Common myeloid progenitor, CD34-positive (primary cell): ENCODE data around the gene STK10.

Experiments used
- CTCF ChIA-PET: fragments of 350-600 bp; sonication (Branson Sonifier 250); formaldehyde crosslinking; loops from one replicate; lab custom pipeline; 2021; ENCODE audit warnings: antibody characterized with exemption; lab: Charles Lee
- POLR2A ChIA-PET: fragments of 350-600 bp; sonication (Branson Sonifier 250); formaldehyde crosslinking; loops from one replicate; lab custom pipeline; 2021; ENCODE audit warnings: antibody characterized with exemption; lab: Charles Lee
- DNase-seq, 3 donors: peaks; one replicate each; pipeline versions ENCODE4 v3.0.0 to v3.0.0-alpha.2; 2013
- H3K27ac ChIP-seq, 2 experiments: 1 replicate in 1 of 2; 2 replicates in 1 of 2; pipeline ENCODE4 v1.7.0; 2013; ENCODE audit warnings: inconsistent platforms in 2 of 2, low read length in 2 of 2, mild to moderate bottlenecking in 2 of 2, low read depth in 1 of 2, moderate library complexity in 1 of 2; ENCODE audit not compliant: severe bottlenecking in 2 of 2, insufficient read depth in 1 of 2, poor library complexity in 1 of 2
- H3K27me3 ChIP-seq, 5 experiments: replicated peaks in 2 of 5; 1 replicate in 3 of 5; 2 replicates in 2 of 5; pipeline versions ENCODE4 v1.6.1 to v1.7.0; 2013; ENCODE audit warnings: low read length in 4 of 5, mild to moderate bottlenecking in 2 of 5, moderate library complexity in 2 of 5, inconsistent platforms in 1 of 5; ENCODE audit not compliant: insufficient read depth in 5 of 5, control insufficient read depth in 4 of 5
- H3K36me3 ChIP-seq, 4 experiments: 1 replicate in 2 of 4; 2 replicates in 2 of 4; pipeline versions ENCODE4 v1.6.1 to v1.7.0; 2013; ENCODE audit warnings: low read length in 3 of 4, control low read depth in 1 of 4, mild to moderate bottlenecking in 1 of 4; ENCODE audit not compliant: control insufficient read depth in 4 of 4, insufficient read depth in 4 of 4
- H3K4me1 ChIP-seq, 4 experiments: 1 replicate in 3 of 4; 2 replicates in 1 of 4; pipeline versions ENCODE4 v1.6.1 to v1.7.1; 2013; ENCODE audit warnings: low read length in 3 of 4, mild to moderate bottlenecking in 3 of 4, control low read depth in 1 of 4, inconsistent platforms in 1 of 4, moderate library complexity in 1 of 4; ENCODE audit not compliant: control insufficient read depth in 4 of 4, insufficient read depth in 4 of 4; ENCODE audit errors: control extremely low read depth in 1 of 4
- H3K4me3 ChIP-seq, 7 experiments: 1 replicate in 4 of 7; 2 replicates in 3 of 7; pipeline versions ENCODE4 v1.5.1 to v1.7.0; 2013; ENCODE audit warnings: mild to moderate bottlenecking in 7 of 7, low read length in 6 of 7, moderate library complexity in 6 of 7, inconsistent platforms in 2 of 7, low read depth in 2 of 7, control low read depth in 1 of 7; ENCODE audit not compliant: insufficient read depth in 4 of 7, control insufficient read depth in 1 of 7; ENCODE audit errors: extremely low read depth in 1 of 7
- H3K9me3 ChIP-seq, 5 experiments: 1 replicate in 4 of 5; 2 replicates in 1 of 5; pipeline versions ENCODE4 v1.6.1 to v1.7.1; 2013; ENCODE audit warnings: low read length in 4 of 5, mild to moderate bottlenecking in 2 of 5, inconsistent platforms in 1 of 5, low read depth in 1 of 5, moderate library complexity in 1 of 5; ENCODE audit not compliant: control insufficient read depth in 4 of 5, insufficient read depth in 2 of 5; ENCODE audit errors: control extremely low read depth in 1 of 5
- WGBS: methylation state at CpG from one replicate; pipeline ENCODE4 v1.1.5; 2013; ENCODE audit not compliant: insufficient coverage; 5-methylcytosine and 5-hydroxymethylcytosine counted together

Gene STK10

DNA sequence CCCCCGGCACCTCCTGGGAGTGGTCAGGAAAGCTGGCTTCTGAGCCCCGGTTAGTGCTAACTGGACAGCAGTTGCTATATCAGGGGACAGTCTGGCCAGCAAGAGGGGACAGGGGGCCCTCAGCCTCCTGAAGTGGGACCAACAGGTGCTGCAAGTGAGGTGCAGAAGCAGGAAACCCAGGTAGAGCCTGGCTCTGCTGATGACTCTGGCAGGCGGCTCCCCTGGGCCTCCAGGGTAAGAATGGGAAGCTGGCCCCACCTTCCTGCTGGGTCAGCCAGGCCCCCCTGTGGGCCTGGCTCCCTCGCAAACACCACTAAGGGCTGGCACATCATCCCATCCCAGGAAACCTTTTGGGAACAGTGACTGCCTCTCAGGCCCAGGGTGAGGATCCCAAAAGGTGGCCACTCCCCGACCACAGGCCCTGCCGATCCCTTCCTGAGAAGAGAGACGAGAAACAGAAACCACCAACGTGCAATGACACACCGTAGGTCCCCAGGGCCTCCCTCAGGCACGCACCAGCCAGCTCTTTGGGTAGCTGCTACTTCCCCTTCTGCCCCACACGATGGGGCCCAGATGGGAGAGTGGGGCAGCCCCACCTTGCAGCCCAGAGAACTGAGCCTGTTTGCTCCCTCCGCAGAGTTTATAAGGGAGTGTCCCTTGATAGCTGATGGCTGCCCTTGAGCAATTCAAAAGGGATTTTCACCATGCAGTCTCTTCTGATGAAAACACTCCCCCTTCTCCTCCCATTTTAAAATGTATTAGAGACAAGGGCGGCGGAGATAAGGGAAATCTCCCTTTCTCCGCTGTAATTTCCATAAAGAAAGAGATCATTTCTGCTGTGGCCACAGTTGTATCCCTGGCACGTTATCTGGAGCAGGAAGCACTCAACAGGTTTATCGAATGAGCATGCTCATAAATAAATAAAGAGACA, 76.8 kb downstream of the STK10 start:
- Histone ChIP-seq H3K27ac (peak overlapping the region; percentile 86 to 93), H3K4me1 (peaks cover 29 to 91% (median 84%) of the 10 kb centered on the region in 4 experiments), H3K9me3 (no peaks in the 10 kb centered on the region), H3K36me3 (peaks cover 0 to 30% (median 4%) of the 10 kb centered on the region in 4 experiments), H3K4me3 (peak overlapping the region in 6 of 7 experiments; percentile 1 to 66 (median 56)), H3K27me3 (no peaks in the 10 kb centered on the region)
- DNase-seq, result peak; percentile 92 to 98 (median 97)
- ChIA-PET CTCF (interaction anchor here (0.8 to 5.8 kb wide), 13 partner anchors 13 to 182 kb away, joined by 3 to 63 read pairs (median 3); partner anchors contain the start of gene STK10), POLR2A (interaction anchor here (0.6 to 2.9 kb wide), 8 partner anchors 12 to 104 kb away, joined by 3 to 17 read pairs (median 4); partner anchors contain the start of gene STK10)
- 1% methylated on average over 10 of the region's 17 CpGs for WGBS

DNA sequence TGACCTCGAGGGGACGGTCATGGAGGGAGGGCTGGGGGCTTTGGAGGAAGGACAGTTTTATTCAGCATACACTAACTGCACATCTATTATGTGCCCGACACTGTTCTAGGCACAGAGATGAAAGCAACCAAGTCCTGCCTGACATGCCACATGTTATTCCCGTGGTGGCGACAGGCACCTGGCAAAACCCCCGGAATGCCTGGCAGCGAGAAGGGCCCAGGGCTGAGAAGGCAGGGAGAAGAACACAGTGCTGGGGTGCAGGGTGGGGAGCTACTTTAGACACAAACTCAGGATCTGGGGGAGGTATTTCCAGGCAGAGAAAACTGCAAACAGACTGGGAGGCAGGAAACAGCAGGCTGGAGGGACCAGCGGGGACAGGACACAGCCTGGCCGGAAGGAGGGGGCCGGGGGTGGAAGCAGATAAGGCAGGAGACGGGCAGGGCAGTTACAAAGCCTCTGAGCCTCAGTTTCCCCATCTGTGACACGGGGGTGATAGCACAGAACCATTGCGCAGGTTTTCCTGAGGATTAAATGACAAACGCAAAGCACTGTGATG, 77.7 kb downstream of the STK10 start:
- peaks cover 0 to 29% (median 11%) of the 10 kb centered on the region in 4 experiments for H3K36me3 ChIP-seq
- ChIA-PET POLR2A (interaction anchor here (0.8 to 2.9 kb wide), 4 partner anchors 13 to 77 kb away, joined by 3 to 17 read pairs (median 10); partner anchors contain the start of gene STK10), CTCF (interaction anchor here (0.8 to 5.8 kb wide), 7 partner anchors 13 to 183 kb away, joined by 3 to 63 read pairs (median 3); partner anchors contain the start of gene STK10)
- peak overlapping the region; percentile 86 to 93 for H3K27ac ChIP-seq
- no peaks in the 10 kb centered on the region for H3K27me3 ChIP-seq
- peak overlapping the region in 5 of 7 experiments; percentile 40 to 66 (median 55) for H3K4me3 ChIP-seq
- peak in 2 of 3 donors; percentile 54 to 63 for DNase-seq
- H3K9me3 ChIP-seq, result no peaks in the 10 kb centered on the region
- peaks cover 26 to 83% (median 76%) of the 10 kb centered on the region in 4 experiments for H3K4me1 ChIP-seq
- WGBS, result 30% methylated on average over 12 of the region's 14 CpGs

DNA sequence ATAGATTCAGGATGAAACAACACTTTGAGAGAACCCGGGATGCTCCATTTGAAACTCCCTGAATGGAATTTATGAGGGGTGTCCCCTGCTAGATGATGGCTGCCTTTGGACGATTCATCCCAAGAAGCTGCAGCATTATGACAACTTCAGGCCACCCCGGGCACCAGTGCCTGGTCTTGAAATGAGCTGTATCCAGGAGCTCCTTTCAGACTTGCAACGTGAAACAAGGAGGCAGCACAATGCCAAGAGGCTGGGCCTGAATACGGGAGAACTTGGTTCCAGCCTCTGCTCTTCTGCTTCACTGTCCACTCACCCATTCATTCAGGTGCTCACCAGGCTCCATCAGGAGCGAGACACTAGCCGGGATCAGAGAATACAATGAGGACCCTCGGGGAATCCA, 78.3 kb downstream of the STK10 start:
- Histone ChIP-seq H3K4me1 (peaks cover 26 to 78% (median 70%) of the 10 kb centered on the region in 4 experiments), H3K9me3 (no peaks in the 10 kb centered on the region), H3K27ac (peak overlapping the region; percentile 86 to 93), H3K36me3 (peaks cover 0 to 34% (median 16%) of the 10 kb centered on the region in 4 experiments), H3K27me3 (no peaks in the 10 kb centered on the region), H3K4me3 (peak overlapping the region in 1 of 7 experiments; percentile 49)
- WGBS, result 77% methylated on average over 5 of the region's 8 CpGs
- no peak for DNase-seq
- CTCF ChIA-PET, result interaction anchor here (0.8 to 5.8 kb wide), 5 partner anchors 33 to 183 kb away, joined by 3 to 63 read pairs (median 5); partner anchors contain the start of gene STK10
- POLR2A ChIA-PET, result interaction anchor here (2.1 to 2.9 kb wide), 2 partner anchors 66 to 77 kb away, joined by 16 to 17 read pairs; partner anchors contain the start of gene STK10

DNA sequence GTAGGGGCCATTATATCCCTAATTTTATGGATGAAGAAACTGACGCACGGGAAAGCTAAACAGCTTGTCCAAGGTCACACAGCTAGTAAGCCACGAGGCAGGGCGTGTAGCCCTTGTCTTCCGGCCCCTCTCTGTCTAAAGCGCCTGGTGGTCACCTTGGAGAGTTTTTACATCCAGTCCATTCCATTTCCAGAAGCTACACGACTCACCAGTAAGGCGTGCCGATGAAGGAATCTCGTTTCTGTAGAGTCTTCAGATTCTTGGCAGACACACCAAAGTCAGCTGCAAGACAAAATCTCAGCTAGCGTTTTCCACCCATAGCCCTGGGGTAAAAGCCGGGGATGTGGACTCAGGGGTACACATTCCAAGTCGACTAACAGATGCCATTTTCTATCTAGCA, 80.5 kb downstream of the STK10 start:
- peaks cover 17 to 59% (median 53%) of the 10 kb centered on the region in 4 experiments for H3K4me1 ChIP-seq

DNA sequence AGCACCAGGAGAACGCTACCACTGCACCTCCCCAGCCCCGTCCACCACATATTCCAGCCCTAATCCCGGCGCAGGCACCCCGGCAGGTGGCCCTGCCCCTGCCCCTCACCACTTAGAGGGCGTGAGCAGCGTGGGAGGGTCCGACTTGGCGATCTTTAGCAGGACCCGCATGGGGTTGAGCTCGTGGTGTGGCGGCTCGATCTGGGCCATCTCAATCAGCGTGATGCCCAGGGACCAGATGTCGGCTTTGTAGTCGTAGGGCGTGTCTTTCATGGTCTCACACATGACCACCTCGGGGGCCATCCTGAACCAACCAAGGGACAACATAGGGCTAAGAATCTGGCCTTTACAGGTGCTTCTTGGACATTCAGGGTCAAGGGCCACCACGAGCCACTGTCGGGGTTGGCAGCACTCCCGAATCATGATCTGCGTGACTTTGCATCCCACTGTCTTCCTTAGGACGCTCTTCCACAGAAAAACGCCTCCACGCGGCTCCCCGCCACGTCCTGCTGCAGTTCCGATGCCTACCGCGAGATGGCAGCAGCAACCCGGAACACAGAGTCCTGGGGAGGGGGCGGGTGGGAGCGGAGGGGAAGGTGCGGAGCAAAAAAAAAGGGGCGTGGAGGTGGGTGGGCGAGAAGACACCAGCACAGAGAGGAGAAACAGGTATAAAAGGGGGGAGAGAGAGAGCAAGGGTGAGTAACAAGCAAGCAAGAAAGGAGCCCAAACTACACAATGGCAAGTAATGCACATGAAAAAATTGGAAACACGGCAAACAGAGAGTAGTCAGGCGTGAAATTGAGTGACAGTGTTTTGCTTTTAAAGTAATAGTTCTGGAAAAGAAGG, 81.3 kb downstream of the STK10 start:
- Histone ChIP-seq H3K9me3 (no peaks in the 10 kb centered on the region), H3K27ac (no peak overlapping the region), H3K27me3 (no peaks in the 10 kb centered on the region), H3K36me3 (peaks cover 2 to 61% (median 44%) of the 10 kb centered on the region in 4 experiments), H3K4me3 (peak overlapping the region in 3 of 7 experiments; percentile 30 to 33 (median 32)), H3K4me1 (peaks cover 13 to 52% (median 45%) of the 10 kb centered on the region in 4 experiments)
- WGBS, result 36% methylated on average over 25 of the region's 39 CpGs
- DNase-seq, result peak; percentile 56 to 62 (median 58)
- CTCF ChIA-PET, result interaction anchor here (0.7 to 6.2 kb wide), 22 partner anchors 11 to 688 kb away, joined by 3 to 87 read pairs (median 4); partner anchors contain the start of genes STK10 and UBTD2
- POLR2A ChIA-PET, result interaction anchor here (1.1 kb wide), 1 partner anchor 82 kb away, joined by 4 read pairs; the partner anchor contains the start of gene STK10

More for the DNA sequence above, 80.5 kb downstream of the STK10 start:
- H3K27me3 ChIP-seq, result no peaks in the 10 kb centered on the region
- CTCF ChIA-PET, result interaction anchor here (0.7 to 6.2 kb wide), 19 partner anchors 8 to 689 kb away, joined by 3 to 87 read pairs (median 5); partner anchors contain the start of genes EFCAB9, STK10 and UBTD2
- no peak overlapping the region for H3K27ac ChIP-seq
- peak overlapping the region in 2 of 7 experiments; percentile 16 to 35 for H3K4me3 ChIP-seq
- no peak for DNase-seq
- no peaks in the 10 kb centered on the region for H3K9me3 ChIP-seq
- H3K36me3 ChIP-seq, result peaks cover 0 to 52% (median 37%) of the 10 kb centered on the region in 4 experiments
- POLR2A ChIA-PET, result interaction anchor here (1.1 kb wide), 1 partner anchor 81 kb away, joined by 4 read pairs; the partner anchor contains the start of gene STK10
- 79% methylated on average over 11 of the region's 13 CpGs for WGBS
